ENCODE results near the gene P3H4. TPM values are rescaled to one million over a fixed set of nuclear protein-coding genes. Genes with fewer than 3 reads are reported as not detected.
"Not testable (repeated sequence)": the region's sequence is repeated elsewhere in the genome, so short reads cannot be mapped to it uniquely, and the experiment has no call there.

The P3H4 gene
- polyA plus RNA-seq = 4.2 to 8.4 TPM (median 5.9 TPM) in 3 replicates
- polyA plus RNA-seq (2011; ENCODE audit: low read depth) = 6.9 TPM
- polyA plus RNA-seq (2011; cell fraction: cytosol; rRNA removed) = 2.3 and 4.9 TPM in 2 replicates
- polyA plus RNA-seq (2011; cell fraction: nucleus; rRNA removed) = 9.6 and 11.8 TPM in 2 replicates
- polyA plus RNA-seq (2012; ENCODE audit: low replicate concordance) = 5.0 and 6.3 TPM in 2 replicates
- 2.3 to 8.0 TPM (median 4.4 TPM) in 3 replicates for polyA minus RNA-seq
- polyA minus RNA-seq (2011; cell fraction: cytosol; rRNA and poly(A)+ RNA removed) = 18.4 TPM
- polyA minus RNA-seq (2011; cell fraction: nucleus; rRNA and poly(A)+ RNA removed) = 9.0 and 12.2 TPM in 2 replicates

GRCh38 chr17:41811549-41812380 is at the start of gene P3H4:
TSS of gene P3H4 (minus strand) at chr17:41811949. CDS start at chr17:41811915, 34 bp downstream.
- no peaks in the 10 kb centered on the region for H3K79me2 ChIP-seq (ENCODE audit: control insufficient read depth, insufficient read depth, low read length)
- H4K20me1 ChIP-seq (ENCODE audit: control insufficient read depth, extremely low read depth, insufficient read depth, low read length) = no peaks in the 10 kb centered on the region
- H3K27me3 ChIP-seq (ENCODE audit: control insufficient read depth, extremely low read depth, insufficient read depth, low read length) = peaks cover 16% of the 10 kb centered on the region
- dilution Hi-C loops (cut with MboI; ENCODE audit: extremely low pct_ligation_motif_present, low sequenced_read_pairs) = no loop called here
- no peaks in the 10 kb centered on the region for H3K9me3 ChIP-seq (ENCODE audit: control insufficient read depth, low read depth, low read length)
- H3K36me3 ChIP-seq (ENCODE audit: control insufficient read depth in 2 of 2, extremely low read depth in 1 of 2, insufficient read depth in 2 of 2, low read length in 2 of 2) = peaks cover 0 to 2% of the 10 kb centered on the region in 2 experiments
- TF ChIP-seq EZH2 (IDR thresholded peaks at IDR 0.05; ENCODE audit: low read length) (peak; percentile 56), CTCF (optimal IDR thresholded peaks at IDR 0.05 in 1 of 3, IDR thresholded peaks at IDR 0.05 in 1 of 3, conservative IDR thresholded peaks at IDR 0.05 in 1 of 3; ENCODE audit: extremely low read depth in 1 of 3, insufficient read depth in 2 of 3, low read length in 3 of 3) (peak; percentile 45 to 91 (median 88))
- H3K4me2 ChIP-seq (ENCODE audit: control insufficient read depth, extremely low read depth, insufficient read depth, low read depth, low read length) = peak within 1 kb of the TSS; percentile 80
- DNase-seq (ENCODE audit: low read depth, low spot score) = no peak
- H2AFZ ChIP-seq (ENCODE audit: control insufficient read depth, low read length) = peak within 1 kb of the TSS; percentile 71
- peak within 1 kb of the TSS; percentile 43 to 75 (median 63) for H3K4me3 ChIP-seq (ENCODE audit: control insufficient read depth in 2 of 3, extremely low read depth in 1 of 3, insufficient read depth in 2 of 3, low read depth in 1 of 3, low read length in 3 of 3)
- H3K4me1 ChIP-seq (ENCODE audit: control insufficient read depth, extremely low read depth, insufficient read depth, low read length) = peaks cover 8% of the 10 kb centered on the region
- no peak within 1 kb of the TSS for H3K27ac ChIP-seq (ENCODE audit: control insufficient read depth, insufficient read depth, low read length)
- H3K9ac ChIP-seq (ENCODE audit: control insufficient read depth, extremely low read depth, insufficient read depth, low read length) = peak within 1 kb of the TSS; percentile 69
- no peaks in the 10 kb centered on the region for H3K9me1 ChIP-seq (ENCODE audit: control insufficient read depth, extremely low read depth, insufficient read depth, low read length)
- no peak for FAIRE-seq

- dilution Hi-C loops (cut with MboI; ENCODE audit: extremely low pct_ligation_motif_present, low sequenced_read_pairs) = no loop called here
- H3K36me3 ChIP-seq (ENCODE audit: control insufficient read depth in 2 of 2, extremely low read depth in 1 of 2, insufficient read depth in 2 of 2, low read length in 2 of 2) = no peaks in the 10 kb centered on the region
- TF ChIP-seq EZH2 (IDR thresholded peaks at IDR 0.05; ENCODE audit: low read length) = no peak
- TF ChIP-seq CTCF (optimal IDR thresholded peaks at IDR 0.05 in 1 of 3, IDR thresholded peaks at IDR 0.05 in 1 of 3, conservative IDR thresholded peaks at IDR 0.05 in 1 of 3; ENCODE audit: extremely low read depth in 1 of 3, insufficient read depth in 2 of 3, low read length in 3 of 3) = no peak
- H3K79me2 ChIP-seq (ENCODE audit: control insufficient read depth, insufficient read depth, low read length) = peaks cover 62% of the 10 kb centered on the region
- H3K27me3 ChIP-seq (ENCODE audit: control insufficient read depth, extremely low read depth, insufficient read depth, low read length) = no peaks in the 10 kb centered on the region
- H3K9me3 ChIP-seq (ENCODE audit: control insufficient read depth, low read depth, low read length) = no peaks in the 10 kb centered on the region
- peaks cover 17% of the 10 kb centered on the region for H3K4me1 ChIP-seq (ENCODE audit: control insufficient read depth, extremely low read depth, insufficient read depth, low read length)
- no peak overlapping the region for H2AFZ ChIP-seq (ENCODE audit: control insufficient read depth, low read length)
- no peak for DNase-seq (ENCODE audit: low read depth, low spot score)
- H3K9ac ChIP-seq (ENCODE audit: control insufficient read depth, extremely low read depth, insufficient read depth, low read length) = no peak overlapping the region
- H3K4me2 ChIP-seq (ENCODE audit: control insufficient read depth, extremely low read depth, insufficient read depth, low read depth, low read length) = no peak overlapping the region
- no peak for FAIRE-seq
- H3K27ac ChIP-seq (ENCODE audit: control insufficient read depth, insufficient read depth, low read length) = no peak overlapping the region
- no peaks in the 10 kb centered on the region for H3K9me1 ChIP-seq (ENCODE audit: control insufficient read depth, extremely low read depth, insufficient read depth, low read length)
- no peak overlapping the region for H3K4me3 ChIP-seq (ENCODE audit: control insufficient read depth in 2 of 3, extremely low read depth in 1 of 3, insufficient read depth in 2 of 3, low read depth in 1 of 3, low read length in 3 of 3)
- peaks cover 2% of the 10 kb centered on the region for H4K20me1 ChIP-seq (ENCODE audit: control insufficient read depth, extremely low read depth, insufficient read depth, low read length)
Observed at GRCh38 chr17:41860254-41860931, 48.6 kb upstream of the P3H4 start.

GRCh38 chr17:41851382-41851781 is 39.6 kb upstream of the P3H4 start:
- H3K4me1 ChIP-seq (ENCODE audit: control insufficient read depth, extremely low read depth, insufficient read depth, low read length); H3K4me3 ChIP-seq (ENCODE audit: control insufficient read depth in 2 of 3, extremely low read depth in 1 of 3, insufficient read depth in 2 of 3, low read depth in 1 of 3, low read length in 3 of 3); DNase-seq (ENCODE audit: low read depth, low spot score); FAIRE-seq; H3K9me3 ChIP-seq (ENCODE audit: control insufficient read depth, low read depth, low read length); H3K4me2 ChIP-seq (ENCODE audit: control insufficient read depth, extremely low read depth, insufficient read depth, low read depth, low read length); H3K27me3 ChIP-seq (ENCODE audit: control insufficient read depth, extremely low read depth, insufficient read depth, low read length); H3K9ac ChIP-seq (ENCODE audit: control insufficient read depth, extremely low read depth, insufficient read depth, low read length); H4K20me1 ChIP-seq (ENCODE audit: control insufficient read depth, extremely low read depth, insufficient read depth, low read length); dilution Hi-C loops (cut with MboI; ENCODE audit: extremely low pct_ligation_motif_present, low sequenced_read_pairs); H3K27ac ChIP-seq (ENCODE audit: control insufficient read depth, insufficient read depth, low read length); H2AFZ ChIP-seq (ENCODE audit: control insufficient read depth, low read length); H3K9me1 ChIP-seq (ENCODE audit: control insufficient read depth, extremely low read depth, insufficient read depth, low read length): not testable (repeated sequence)
- Histone ChIP-seq H3K36me3 (ENCODE audit: control insufficient read depth in 2 of 2, extremely low read depth in 1 of 2, insufficient read depth in 2 of 2, low read length in 2 of 2) (peaks cover 7 to 12% of the 10 kb centered on the region in 2 experiments), H3K79me2 (ENCODE audit: control insufficient read depth, insufficient read depth, low read length) (peaks cover 15% of the 10 kb centered on the region)
